Naive thymus-derived CD4-positive, alpha-beta T cell (primary cell): Measurements from ENCODE around the gene RALGPS1. TPM values are rescaled to one million over a fixed set of nuclear protein-coding genes. Genes with fewer than 3 reads are reported as not detected.

Experiments
- ATAC-seq: fragments of 150-1000 bp; cut with Tn5 transposase; 2 replicates; pipeline ENCODE4 v1.10.0; 2021; ENCODE audit warnings: mild to moderate bottlenecking, moderate library complexity
- CTCF ChIA-PET: fragments of 350-600 bp; sonication (Branson Sonifier 250); formaldehyde crosslinking; loops from one replicate; lab custom pipeline; 2021; ENCODE audit warnings: antibody characterized with exemption; lab: Charles Lee
- POLR2A ChIA-PET: fragments of 350-600 bp; sonication (Branson Sonifier 250); formaldehyde crosslinking; loops from one replicate; lab custom pipeline; 2021; ENCODE audit warnings: antibody characterized with exemption, inconsistent platforms; lab: Charles Lee
- DNase-seq, 9 donors: peaks; one replicate each; pipeline versions ENCODE4 v3.0.0 to v3.0.0-alpha.2; 2020 to 2022; ENCODE audit warnings: mixed read lengths in 1 of 9
- H3K27ac ChIP-seq: one replicate; pipeline ENCODE4 v1.7.0; 2013; ENCODE audit warnings: mild to moderate bottlenecking, low read depth, low read length, moderate library complexity
- H3K27me3 ChIP-seq, 2 donors: one replicate each; pipeline ENCODE4 v1.7.0; 2013; ENCODE audit warnings: low read length in 2 of 2, mild to moderate bottlenecking in 2 of 2, moderate library complexity in 2 of 2; ENCODE audit not compliant: control insufficient read depth in 2 of 2, insufficient read depth in 2 of 2
- H3K36me3 ChIP-seq, 3 experiments: 1 replicate in 2 of 3; 2 replicates in 1 of 3; pipeline ENCODE4 v1.7.0; 2013; ENCODE audit warnings: low read length in 3 of 3, mild to moderate bottlenecking in 3 of 3, moderate library complexity in 1 of 3; ENCODE audit not compliant: insufficient read depth in 3 of 3, control insufficient read depth in 2 of 3
- H3K4me1 ChIP-seq, 2 donors: one replicate each; pipeline ENCODE4 v1.7.0; 2013; ENCODE audit warnings: low read length in 2 of 2, mild to moderate bottlenecking in 2 of 2, moderate library complexity in 1 of 2; ENCODE audit not compliant: control insufficient read depth in 2 of 2, insufficient read depth in 2 of 2
- H3K4me3 ChIP-seq: 2 replicates; pipeline ENCODE4 v1.7.0; 2013; ENCODE audit warnings: mild to moderate bottlenecking, low read length
- H3K9me3 ChIP-seq, 3 experiments: 1 replicate in 2 of 3; 2 replicates in 1 of 3; pipeline ENCODE4 v1.7.0; 2013; ENCODE audit warnings: low read length in 3 of 3; ENCODE audit not compliant: control insufficient read depth in 2 of 3
- H3K27ac Mint-ChIP-seq, 9 donors: one replicate each; pipeline ENCODE4 v1.8.0; 2020 to 2022; ENCODE audit warnings: mixed read lengths in 9 of 9, mild to moderate bottlenecking in 8 of 9, moderate library complexity in 5 of 9, inconsistent platforms in 2 of 9
- H3K27me3 Mint-ChIP-seq, 5 donors: one replicate each; pipeline ENCODE4 v1.8.0; 2021 to 2022; ENCODE audit warnings: mixed read lengths in 5 of 5, mild to moderate bottlenecking in 1 of 5
- H3K36me3 Mint-ChIP-seq, 5 donors: one replicate each; pipeline ENCODE4 v1.8.0; 2020 to 2022; ENCODE audit warnings: mixed read lengths in 5 of 5, mild to moderate bottlenecking in 3 of 5, inconsistent platforms in 1 of 5
- H3K4me1 Mint-ChIP-seq, 7 donors: one replicate each; pipeline ENCODE4 v1.8.0; 2020 to 2022; ENCODE audit warnings: mixed read lengths in 7 of 7, mild to moderate bottlenecking in 3 of 7, inconsistent platforms in 1 of 7
- H3K4me3 Mint-ChIP-seq, 10 donors: one replicate each; pipeline ENCODE4 v1.8.0; 2020 to 2022; ENCODE audit warnings: mild to moderate bottlenecking in 10 of 10, mixed read lengths in 10 of 10, moderate library complexity in 6 of 10, inconsistent platforms in 2 of 10
- H3K9me3 Mint-ChIP-seq, 11 donors: one replicate each; pipeline ENCODE4 v1.8.0; 2020 to 2022; ENCODE audit warnings: mixed read lengths in 11 of 11, mild to moderate bottlenecking in 4 of 11, inconsistent platforms in 1 of 11, moderate library complexity in 1 of 11
- intact Hi-C, 2 donors: fragments of 100-400 bp; cut with micrococcal nuclease; formaldehyde crosslinking; loops; one replicate each; pipeline ENCODE4 v1.15.1; 2023
- polyA plus RNA-seq, 2 donors: library from polyadenylated mRNA; unstranded; fragments of 300-500 nt; fragmentation: Illumina TruSeq; gene quantifications; one replicate each; pipeline ENCODE4 v1.2.3, GENCODE V29; 2021
- total RNA-seq, 6 experiments: library from RNA in 5 of 6; stranded (reverse) in 5 of 6; gene quantifications; 1 replicate in 5 of 6; 2 replicates in 1 of 6; pipeline ENCODE4 v1.2.3 and lab custom pipeline; 2021 to 2026

RALGPS1 gene
- total and polyA plus RNA-seq, 7 experiments from 2014 or later, result 1.0 to 8.3 (median 4.1) TPM

DNA sequence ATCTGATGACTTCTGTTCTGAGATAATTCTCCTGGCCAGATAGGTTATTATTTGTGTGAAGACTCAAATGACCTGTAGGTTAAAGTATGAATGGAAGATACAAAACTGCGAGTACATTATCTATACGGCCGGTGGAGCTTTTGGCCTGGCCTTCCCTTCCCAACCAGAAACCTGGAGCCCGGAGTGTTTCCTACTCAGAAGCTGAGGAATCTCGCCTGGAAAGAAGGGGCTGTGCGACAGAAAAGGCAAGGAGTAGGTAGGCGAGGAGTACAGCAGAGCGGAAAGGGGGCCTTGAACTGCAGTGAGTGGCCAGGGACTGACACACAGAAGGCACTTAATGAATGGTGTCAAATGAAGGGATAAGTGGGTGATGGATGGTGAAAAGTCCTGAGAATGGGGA is 173.3 kb downstream of the RALGPS1 start:
- no peak overlapping the region for H3K4me3 Mint-ChIP-seq
- POLR2A ChIA-PET, result no interaction called here
- H3K36me3 ChIP-seq, result no peaks in the 10 kb centered on the region
- peaks cover 0 to 17% (median 9%) of the 10 kb centered on the region in 5 donors for H3K27me3 Mint-ChIP-seq
- H3K9me3 ChIP-seq, result no peaks in the 10 kb centered on the region
- no peaks in the 10 kb centered on the region for H3K9me3 Mint-ChIP-seq
- H3K27ac ChIP-seq, result no peak overlapping the region
- peaks cover 0 to 10% of the 10 kb centered on the region in 2 donors for H3K4me1 ChIP-seq
- no peak for DNase-seq
- no peaks in the 10 kb centered on the region for H3K27me3 ChIP-seq
- H3K27ac Mint-ChIP-seq, result no peak overlapping the region
- intact Hi-C loops, result no loop called here
- H3K36me3 Mint-ChIP-seq, result peaks cover 0 to 10% (median 3%) of the 10 kb centered on the region in 5 donors
- CTCF ChIA-PET, result no interaction called here
- no peak for ATAC-seq
- peaks cover 7 to 24% (median 12%) of the 10 kb centered on the region in 7 donors for H3K4me1 Mint-ChIP-seq
- no peak overlapping the region for H3K4me3 ChIP-seq

GRCh38 chr9:127088724-127089615 is 174.4 kb downstream of the RALGPS1 start:
- H3K9me3 Mint-ChIP-seq, result no peaks in the 10 kb centered on the region

GRCh38 chr9:127089631-127090081 is 175.1 kb downstream of the RALGPS1 start:
- no peak for DNase-seq
- no peak for ATAC-seq
- H3K36me3 Mint-ChIP-seq, result peaks cover 0 to 10% (median 3%) of the 10 kb centered on the region in 5 donors
- POLR2A ChIA-PET, result no interaction called here
- CTCF ChIA-PET, result no interaction called here
- H3K4me3 Mint-ChIP-seq, result no peak overlapping the region
- H3K27ac ChIP-seq, result no peak overlapping the region
- no peak overlapping the region for H3K4me3 ChIP-seq
- H3K27me3 Mint-ChIP-seq, result peaks cover 0 to 13% (median 8%) of the 10 kb centered on the region in 5 donors
- H3K9me3 Mint-ChIP-seq, result no peaks in the 10 kb centered on the region
- H3K36me3 ChIP-seq, result no peaks in the 10 kb centered on the region
- peaks cover 0 to 6% of the 10 kb centered on the region in 2 donors for H3K4me1 ChIP-seq
- peaks cover 2 to 14% (median 7%) of the 10 kb centered on the region in 7 donors for H3K4me1 Mint-ChIP-seq
- intact Hi-C loops, result loop anchor here in 1 of 2 donors (5.0 kb wide), 1 partner anchor 497 kb away; no protein-coding TSS in a partner anchor
- H3K27ac Mint-ChIP-seq, result no peak overlapping the region
- H3K9me3 ChIP-seq, result no peaks in the 10 kb centered on the region
- H3K27me3 ChIP-seq, result no peaks in the 10 kb centered on the region

More at GRCh38 chr9:127088724-127089615, 174.4 kb downstream of the RALGPS1 start:
- peaks cover 0 to 17% (median 9%) of the 10 kb centered on the region in 5 donors for H3K27me3 Mint-ChIP-seq
- peaks cover 0 to 10% of the 10 kb centered on the region in 2 donors for H3K4me1 ChIP-seq
- no peak overlapping the region for H3K27ac ChIP-seq
- intact Hi-C loops, result no loop called here
- POLR2A ChIA-PET, result no interaction called here
- peaks cover 7 to 19% (median 12%) of the 10 kb centered on the region in 7 donors for H3K4me1 Mint-ChIP-seq
- no peaks in the 10 kb centered on the region for H3K36me3 ChIP-seq
- no peaks in the 10 kb centered on the region for H3K27me3 ChIP-seq
- H3K4me3 ChIP-seq, result no peak overlapping the region
- no peak overlapping the region for H3K4me3 Mint-ChIP-seq
- no peaks in the 10 kb centered on the region for H3K9me3 ChIP-seq
- DNase-seq (no peak), ATAC-seq (no peak)
- no peak overlapping the region for H3K27ac Mint-ChIP-seq
- CTCF ChIA-PET, result no interaction called here
- H3K36me3 Mint-ChIP-seq, result peaks cover 0 to 10% (median 3%) of the 10 kb centered on the region in 5 donors

DNA sequence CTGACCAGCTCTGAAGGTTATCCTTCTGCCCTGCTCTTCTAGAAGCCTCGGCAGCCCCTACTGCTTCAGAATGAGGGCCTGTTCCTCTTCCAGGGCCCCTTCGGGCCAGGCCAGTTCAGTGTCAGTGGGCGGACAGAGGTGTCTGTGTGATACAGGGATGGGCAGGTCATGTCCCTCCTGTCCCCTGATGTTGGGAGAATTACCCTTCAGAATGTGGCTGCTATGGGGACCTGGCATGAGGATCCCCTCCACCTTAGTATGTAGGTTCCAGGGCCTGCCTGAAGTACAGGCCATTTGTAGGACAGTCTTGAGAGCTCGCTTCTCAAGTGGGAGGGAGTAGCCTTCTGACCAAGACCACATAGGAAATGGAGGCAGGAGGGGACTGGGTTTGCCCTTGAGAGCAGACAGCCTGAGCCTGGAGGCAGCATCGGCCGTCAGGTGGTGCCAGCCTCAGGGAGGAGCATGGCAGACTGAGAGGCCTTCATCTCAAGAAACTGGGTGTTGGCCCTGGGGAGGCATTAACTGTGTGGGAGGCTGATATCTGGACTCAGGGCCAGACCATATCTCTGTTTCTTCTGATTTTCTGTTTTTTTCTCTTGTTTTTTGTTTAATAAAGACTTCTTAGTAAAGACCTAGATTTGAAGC is 175.9 kb downstream of the RALGPS1 start:
- CTCF ChIA-PET, result no interaction called here
- no peaks in the 10 kb centered on the region for H3K9me3 ChIP-seq
- H3K4me3 Mint-ChIP-seq, result no peak overlapping the region

DNA sequence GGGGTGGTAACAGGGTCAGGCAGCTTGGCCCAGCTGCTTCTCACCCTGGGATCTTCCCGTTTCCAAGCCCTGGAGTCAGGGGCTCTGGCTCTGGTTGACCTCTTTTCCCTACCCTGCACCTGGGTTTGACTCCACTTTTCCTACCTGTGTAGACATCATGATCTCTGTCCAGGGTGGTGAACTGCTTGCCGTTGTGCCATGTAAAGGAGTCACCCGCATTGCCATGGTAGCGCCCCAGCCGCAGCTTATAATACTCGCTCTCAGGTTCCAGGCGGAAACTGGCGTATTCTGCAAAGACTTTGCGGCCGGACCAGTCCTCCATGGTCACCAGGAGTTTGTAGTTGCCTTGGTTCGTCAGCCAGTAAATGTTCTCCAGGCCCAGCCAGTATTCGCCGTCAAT is 176.9 kb downstream of the RALGPS1 start:
- ChIA-PET POLR2A (no interaction called here), CTCF (no interaction called here)
- Mint-ChIP-seq H3K27ac (no peak overlapping the region), H3K36me3 (peaks cover 0 to 10% (median 3%) of the 10 kb centered on the region in 5 donors), H3K4me3 (no peak overlapping the region), H3K4me1 (no peaks in the 10 kb centered on the region), H3K9me3 (no peaks in the 10 kb centered on the region), H3K27me3 (peaks cover 0 to 13% (median 4%) of the 10 kb centered on the region in 5 donors)
- intact Hi-C loops, result loop anchor here in 1 of 2 donors (5.0 kb wide), 1 partner anchor 499 kb away; no protein-coding TSS in a partner anchor
- Histone ChIP-seq H3K4me3 (no peak overlapping the region), H3K4me1 (no peaks in the 10 kb centered on the region), H3K36me3 (no peaks in the 10 kb centered on the region), H3K9me3 (no peaks in the 10 kb centered on the region), H3K27ac (no peak overlapping the region), H3K27me3 (no peaks in the 10 kb centered on the region)
- DNase-seq (no peak), ATAC-seq (no peak)

More for the DNA sequence above, 175.9 kb downstream of the RALGPS1 start:
- no peaks in the 10 kb centered on the region for H3K36me3 ChIP-seq
- Mint-ChIP-seq H3K27me3 (peaks cover 0 to 10% (median 6%) of the 10 kb centered on the region in 5 donors), H3K36me3 (peaks cover 0 to 10% (median 3%) of the 10 kb centered on the region in 5 donors), H3K4me1 (peaks cover 0 to 6% (median 0%) of the 10 kb centered on the region in 7 donors), H3K27ac (no peak overlapping the region), H3K9me3 (no peaks in the 10 kb centered on the region)
- ATAC-seq (no peak), DNase-seq (no peak)
- H3K4me3 ChIP-seq, result no peak overlapping the region
- POLR2A ChIA-PET, result no interaction called here
- H3K4me1 ChIP-seq, result no peaks in the 10 kb centered on the region
- H3K27ac ChIP-seq, result no peak overlapping the region
- intact Hi-C loops, result loop anchor here in 1 of 2 donors (5.0 kb wide), 1 partner anchor 498 kb away; no protein-coding TSS in a partner anchor
- H3K27me3 ChIP-seq, result no peaks in the 10 kb centered on the region

- no peaks in the 10 kb centered on the region for H3K27me3 ChIP-seq
- H3K36me3 Mint-ChIP-seq, result peaks cover 0 to 10% (median 0%) of the 10 kb centered on the region in 5 donors
- no peak overlapping the region for H3K4me3 Mint-ChIP-seq
- no peaks in the 10 kb centered on the region for H3K9me3 ChIP-seq
- POLR2A ChIA-PET, result no interaction called here
- CTCF ChIA-PET, result no interaction called here
- no peak overlapping the region for H3K4me3 ChIP-seq
- no peak overlapping the region for H3K27ac Mint-ChIP-seq
- no peaks in the 10 kb centered on the region for H3K4me1 ChIP-seq
- intact Hi-C loops, result loop anchor here in 1 of 2 donors (5.0 kb wide), 1 partner anchor 500 kb away; no protein-coding TSS in a partner anchor
- no peaks in the 10 kb centered on the region for H3K9me3 Mint-ChIP-seq
- H3K27me3 Mint-ChIP-seq, result peaks cover 0 to 9% (median 4%) of the 10 kb centered on the region in 5 donors
- no peak overlapping the region for H3K27ac ChIP-seq
- H3K36me3 ChIP-seq, result no peaks in the 10 kb centered on the region
- DNase-seq, result no peak
- no peak for ATAC-seq
- no peaks in the 10 kb centered on the region for H3K4me1 Mint-ChIP-seq
These were observed 177.5 kb downstream of the RALGPS1 start for GRCh38 chr9:127092041-127092608.
